Astrocyte of the cerebellum (primary cell): Measurements from ENCODE around the gene NRCAM.
A peak's percentile ranks its signal among the peaks of the same experiment; 100 is the strongest.

Source experiments
- DNase-seq: peaks from one replicate; pipeline ENCODE4 v3.0.0-alpha.2; 2011; ENCODE audit warnings: low read depth
- H3K4me3 ChIP-seq: 2 replicates; pipeline ENCODE4 v1.5.1; 2011; ENCODE audit warnings: mild to moderate bottlenecking, low read depth, low read length, moderate library complexity
- CTCF ChIP-seq: IDR thresholded peaks from 2 replicates; pipeline ENCODE4 v1.5.1; 2012; ENCODE audit warnings: low read length, low read depth, moderate library complexity, mild to moderate bottlenecking; ENCODE audit errors: missing control alignments
- in situ Hi-C: cut with HindIII; loops from 2 replicates; pipeline ENCODE4 v1.10.0; 2017; ENCODE audit warnings: low sequenced_read_pairs

The NRCAM gene

GRCh38 chr7:108167460-108167859 lies 288.8 kb downstream of the NRCAM start:
- peak; percentile 20 for DNase-seq
- TF ChIP-seq CTCF, result no peak
- H3K4me3 ChIP-seq, result no peak overlapping the region
- in situ Hi-C loops, result no loop called here

- H3K4me3 ChIP-seq, result no peak overlapping the region
- DNase-seq, result no peak
- no peak for TF ChIP-seq CTCF
- in situ Hi-C loops, result no loop called here
Measured at GRCh38 chr7:108166687-108167086, 289.5 kb downstream of the NRCAM start.

GRCh38 chr7:108165723-108166122 lies 290.5 kb downstream of the NRCAM start:
- in situ Hi-C loops, result no loop called here
- H3K4me3 ChIP-seq, result no peak overlapping the region
- no peak for DNase-seq
- TF ChIP-seq CTCF, result no peak

GRCh38 chr7:108164946-108165345 lies 291.3 kb downstream of the NRCAM start:
- no peak for TF ChIP-seq CTCF
- no peak for DNase-seq
- in situ Hi-C loops, result no loop called here
- H3K4me3 ChIP-seq, result no peak overlapping the region

GRCh38 chr7:108164342-108164741 lies 291.9 kb downstream of the NRCAM start:
- no peak for DNase-seq
- H3K4me3 ChIP-seq, result no peak overlapping the region
- no peak for TF ChIP-seq CTCF
- in situ Hi-C loops, result no loop called here

GRCh38 chr7:108158776-108159175 lies 297.5 kb downstream of the NRCAM start:
- in situ Hi-C loops, result no loop called here
- no peak for DNase-seq
- H3K4me3 ChIP-seq, result no peak overlapping the region
- no peak for TF ChIP-seq CTCF
